HG03442 (cell line): ENCODE results near the gene RAB3C.

Source experiments
- ATAC-seq: cut with Tn5 transposase; IDR thresholded peaks from one replicate; pipeline ENCODE4 v1.9.1; 2021; ENCODE audit warnings: mild to moderate bottlenecking, moderate library complexity; ENCODE audit not compliant: unreplicated experiment

Gene RAB3C

GRCh38 chr5:58905944-58906343, 323.1 kb downstream of the RAB3C start:
- no peak for ATAC-seq
